Tibial nerve (tissue), 4 donors: Measurements from ENCODE around the gene COL8A1. TPM values are rescaled to one million over a fixed set of nuclear protein-coding genes. Genes with fewer than 3 reads are reported as not detected.

ENCODE experiments used
- DNase-seq, 2 donors: peaks; one replicate each; pipeline ENCODE4 v3.0.0-alpha.2; 2019; ENCODE audit warnings: low spot score in 2 of 2
- H3K27ac ChIP-seq, 4 donors: fragments of 200-600 bp; sonication (generic) in 3 of 4; one replicate each; pipeline ENCODE4 v1.5.1; 2017 to 2019; ENCODE audit warnings: mild to moderate bottlenecking in 1 of 4
- H3K27me3 ChIP-seq, 2 donors: fragments of 200-600 bp; sonication (generic) in 1 of 2; one replicate each; pipeline versions ENCODE4 v1.5.1 to v1.6.0; 2017 to 2019
- H3K36me3 ChIP-seq, 3 donors: fragments of 200-600 bp; sonication (generic); one replicate each; pipeline ENCODE4 v1.5.1; 2018 to 2019
- H3K4me1 ChIP-seq, 4 donors: fragments of 200-600 bp; sonication (generic) in 3 of 4; one replicate each; pipeline ENCODE4 v1.5.1; 2017 to 2019
- H3K4me3 ChIP-seq, 4 donors: fragments of 200-600 bp; sonication (generic) in 3 of 4; one replicate each; pipeline ENCODE4 v1.5.1; 2017 to 2019; ENCODE audit warnings: mild to moderate bottlenecking in 1 of 4, moderate library complexity in 1 of 4
- H3K9me3 ChIP-seq, 4 donors: fragments of 200-600 bp; sonication (generic) in 3 of 4; one replicate each; pipeline ENCODE4 v1.5.1; 2017 to 2019
- CTCF ChIP-seq, 5 experiments: fragments of 200-600 bp in 3 of 5; fragments of 450-650 bp in 2 of 5; sonication (generic) in 3 of 5; IDR thresholded peaks; one replicate each; pipeline ENCODE4 v1.5.1; 2016 to 2019; ENCODE audit warnings: antibody characterized with exemption in 5 of 5, mild to moderate bottlenecking in 3 of 5, moderate library complexity in 2 of 5
- EP300 ChIP-seq, 2 donors: sonication (generic); formaldehyde crosslinking; IDR thresholded peaks; one replicate each; pipeline ENCODE4 v1.6.1; 2017; ENCODE audit warnings: antibody characterized with exemption in 2 of 2, mild to moderate bottlenecking in 1 of 2
- POLR2A ChIP-seq, 2 donors: fragments of 450-650 bp; IDR thresholded peaks; one replicate each; pipeline ENCODE4 v1.6.1; 2017; ENCODE audit warnings: antibody characterized with exemption in 2 of 2, mild to moderate bottlenecking in 2 of 2, moderate library complexity in 2 of 2
- WGBS, 2 donors: methylation state at CpG; one replicate each; pipeline ENCODE4 v1.1.5; 2018; 5-methylcytosine and 5-hydroxymethylcytosine counted together
- total RNA-seq, 4 donors: library from RNA; depleted of rRNA; stranded (reverse); fragments of >200 nt; gene quantifications; one replicate each; pipeline ENCODE4 v1.1.0, GENCODE V29; 2016

Gene COL8A1
- total RNA-seq, 4 donors from 2014 or later, result 144 to 217 (median 177) TPM

GRCh38 chr3:99693636-99694035 lies 55.2 kb downstream of the COL8A1 start:
- TF ChIP-seq EP300 (IDR thresholded peaks at IDR 0.05) (no peak), CTCF (IDR thresholded peaks at IDR 0.05) (no peak), POLR2A (IDR thresholded peaks at IDR 0.05) (no peak)
- Histone ChIP-seq H3K4me1 (peaks cover 0 to 12% (median 0%) of the 10 kb centered on the region in 4 donors), H3K4me3 (no peak overlapping the region), H3K36me3 (no peaks in the 10 kb centered on the region), H3K9me3 (no peaks in the 10 kb centered on the region), H3K27ac (no peak overlapping the region), H3K27me3 (no peaks in the 10 kb centered on the region)
- 64 to 66% methylated on average over 2 of the region's 2 CpGs for WGBS, 2 donors
- no peak for DNase-seq

- WGBS, 2 donors, result 93 to 95% methylated on average over 5 of the region's 5 CpGs
- Histone ChIP-seq H3K27me3 (no peaks in the 10 kb centered on the region), H3K36me3 (no peaks in the 10 kb centered on the region), H3K4me3 (no peak overlapping the region), H3K4me1 (peaks cover 0 to 12% (median 4%) of the 10 kb centered on the region in 4 donors), H3K9me3 (no peaks in the 10 kb centered on the region), H3K27ac (no peak overlapping the region)
- DNase-seq, result no peak
- TF ChIP-seq CTCF (IDR thresholded peaks at IDR 0.05) (no peak), EP300 (IDR thresholded peaks at IDR 0.05) (no peak), POLR2A (IDR thresholded peaks at IDR 0.05) (no peak)
Observed at GRCh38 chr3:99696497-99696896, 58.1 kb downstream of the COL8A1 start.

- H3K4me3 ChIP-seq, result no peak overlapping the region
Observed at GRCh38 chr3:99697250-99697649, 58.9 kb downstream of the COL8A1 start.

GRCh38 chr3:99698932-99699331 lies 60.5 kb downstream of the COL8A1 start:
- Histone ChIP-seq H3K4me3 (no peak overlapping the region), H3K36me3 (no peaks in the 10 kb centered on the region), H3K27me3 (no peaks in the 10 kb centered on the region), H3K4me1 (peaks cover 0 to 29% (median 4%) of the 10 kb centered on the region in 4 donors), H3K9me3 (no peaks in the 10 kb centered on the region), H3K27ac (no peak overlapping the region)
- WGBS, 2 donors, result 76 to 80% methylated on average over 2 of the region's 2 CpGs
- DNase-seq, result no peak
- TF ChIP-seq POLR2A (IDR thresholded peaks at IDR 0.05) (no peak), EP300 (IDR thresholded peaks at IDR 0.05) (no peak), CTCF (IDR thresholded peaks at IDR 0.05) (no peak)

More at GRCh38 chr3:99697250-99697649, 58.9 kb downstream of the COL8A1 start:
- Histone ChIP-seq H3K36me3 (no peaks in the 10 kb centered on the region), H3K9me3 (no peaks in the 10 kb centered on the region), H3K27me3 (no peaks in the 10 kb centered on the region), H3K4me1 (peaks cover 0 to 16% (median 4%) of the 10 kb centered on the region in 4 donors), H3K27ac (no peak overlapping the region)
- no peak for TF ChIP-seq EP300 (IDR thresholded peaks at IDR 0.05)
- no peak for TF ChIP-seq CTCF (IDR thresholded peaks at IDR 0.05)
- no peak for TF ChIP-seq POLR2A (IDR thresholded peaks at IDR 0.05)
- WGBS, 2 donors, result 74 to 83% methylated on average over 5 of the region's 5 CpGs
- no peak for DNase-seq

GRCh38 chr3:99699841-99700240 lies 61.4 kb downstream of the COL8A1 start:
- no peak overlapping the region for H3K4me3 ChIP-seq
- peaks cover 0 to 32% (median 4%) of the 10 kb centered on the region in 4 donors for H3K4me1 ChIP-seq
- H3K27ac ChIP-seq, result peak overlapping the region in 3 of 4 donors; percentile 5 to 53 (median 29)
- no peaks in the 10 kb centered on the region for H3K9me3 ChIP-seq
- WGBS, 2 donors, result 75 to 82% methylated on average over 9 of the region's 9 CpGs
- TF ChIP-seq EP300 (IDR thresholded peaks at IDR 0.05) (no peak), POLR2A (IDR thresholded peaks at IDR 0.05) (no peak), CTCF (IDR thresholded peaks at IDR 0.05) (no peak)
- H3K27me3 ChIP-seq, result no peaks in the 10 kb centered on the region
- H3K36me3 ChIP-seq, result no peaks in the 10 kb centered on the region
- no peak for DNase-seq
